ENCODE results near the gene DPH2. TPM values are rescaled to one million over a fixed set of nuclear protein-coding genes. Genes with fewer than 3 reads are reported as not detected.

The DPH2 gene
- total and polyA plus RNA-seq, 4 donors, result 14.3 to 27.4 (median 19.2) TPM

DNA sequence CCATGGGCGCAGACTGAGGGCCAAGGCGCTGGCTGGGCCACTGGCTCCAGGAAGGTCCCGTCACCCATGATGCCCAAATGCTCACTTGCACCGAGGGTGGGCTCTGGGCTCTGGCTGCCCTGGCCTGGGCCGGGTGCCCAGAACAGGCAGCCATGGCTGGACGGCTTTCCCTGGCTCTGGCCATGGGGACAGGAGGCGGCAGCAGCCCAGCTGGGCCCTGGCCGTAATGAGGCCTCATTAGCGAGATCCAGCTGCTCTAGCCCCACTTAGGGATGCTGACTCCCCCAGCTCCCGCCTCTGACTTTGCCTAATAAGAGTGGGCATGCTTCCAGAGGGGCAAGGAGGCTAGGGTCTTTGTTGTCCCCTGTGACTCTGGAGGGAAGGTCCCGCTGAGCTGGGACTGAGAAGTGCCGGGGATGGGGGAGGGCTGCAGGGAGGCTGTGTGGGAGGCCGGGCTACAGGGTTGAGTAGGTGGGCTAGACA is 49.7 kb downstream of the DPH2 start:
- peaks cover 75% of the 10 kb centered on the region for H3K4me1 ChIP-seq (ENCODE audit: control insufficient read depth, insufficient read depth, low read length)
- DNase-seq (ENCODE audit: low read depth in 4 of 6, low spot score in 6 of 6), result peak in 2 of 6 donors; percentile 68 to 79
- no peaks in the 10 kb centered on the region for H3K27me3 ChIP-seq (ENCODE audit: control insufficient read depth, insufficient read depth, low read length)
- H3K36me3 ChIP-seq (ENCODE audit: control insufficient read depth, insufficient read depth, low read length), result peaks cover 66% of the 10 kb centered on the region
- no peaks in the 10 kb centered on the region for H3K9me3 ChIP-seq (ENCODE audit: control insufficient read depth, insufficient read depth, low read length)
- no peak overlapping the region for H3K4me3 ChIP-seq (ENCODE audit: low read depth, low read length)
- 39% methylated on average over 13 of the region's 13 CpGs for WGBS (ENCODE audit: insufficient coverage)
- H3K27ac ChIP-seq (ENCODE audit: low read depth, low read length), result peak overlapping the region; percentile 45

DNA sequence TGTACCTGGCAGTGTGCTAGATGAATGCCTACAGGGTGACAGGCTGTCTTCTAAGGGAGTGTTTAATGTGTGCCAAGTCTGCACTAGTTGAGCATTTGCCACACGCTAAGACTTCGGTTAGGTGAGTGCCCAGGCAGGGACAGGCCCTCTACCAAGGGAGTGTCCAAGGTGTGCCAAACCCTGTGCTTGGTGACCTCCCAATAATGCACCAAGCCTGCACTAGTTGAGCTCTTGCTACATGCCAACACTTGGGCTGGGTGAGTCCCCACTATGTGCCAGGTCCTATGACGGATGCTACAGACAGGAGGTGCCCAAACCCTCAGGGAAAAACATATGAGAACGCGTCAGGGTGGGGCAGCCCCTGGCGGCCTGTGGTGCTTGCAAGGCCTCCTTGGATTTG is 50.7 kb downstream of the DPH2 start:
- Histone ChIP-seq H3K27ac (ENCODE audit: low read depth, low read length) (peak overlapping the region; percentile 45), H3K27me3 (ENCODE audit: control insufficient read depth, insufficient read depth, low read length) (no peaks in the 10 kb centered on the region), H3K4me1 (ENCODE audit: control insufficient read depth, insufficient read depth, low read length) (peaks cover 69% of the 10 kb centered on the region), H3K36me3 (ENCODE audit: control insufficient read depth, insufficient read depth, low read length) (peaks cover 72% of the 10 kb centered on the region), H3K9me3 (ENCODE audit: control insufficient read depth, insufficient read depth, low read length) (no peaks in the 10 kb centered on the region), H3K4me3 (ENCODE audit: low read depth, low read length) (no peak overlapping the region)
- WGBS (ENCODE audit: insufficient coverage), result 70% methylated on average over 6 of the region's 6 CpGs
- no peak for DNase-seq (ENCODE audit: low read depth in 4 of 6, low spot score in 6 of 6)

DNA sequence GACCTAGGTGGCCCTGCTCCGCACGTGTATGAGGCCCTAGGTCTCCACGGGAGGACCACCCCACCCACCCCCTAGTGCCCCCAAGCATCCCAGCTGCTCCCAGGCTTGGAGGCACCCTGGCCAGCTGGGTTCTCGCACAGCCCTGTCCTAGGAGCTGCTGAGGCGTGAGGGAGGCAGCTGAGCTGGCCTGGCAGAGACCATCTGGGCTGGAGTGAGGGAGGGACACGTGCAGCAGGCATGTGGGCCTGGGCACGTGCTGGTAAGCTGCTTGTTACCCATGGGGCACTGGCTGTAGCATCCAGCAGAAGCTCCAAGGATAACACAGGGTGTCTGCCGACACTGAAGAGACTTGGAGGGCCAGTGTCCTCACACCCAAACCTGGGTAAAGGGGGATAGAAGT is 51.3 kb downstream of the DPH2 start:
- WGBS (ENCODE audit: insufficient coverage), result 75% methylated on average over 8 of the region's 8 CpGs
- H3K36me3 ChIP-seq (ENCODE audit: control insufficient read depth, insufficient read depth, low read length), result peaks cover 71% of the 10 kb centered on the region
- H3K9me3 ChIP-seq (ENCODE audit: control insufficient read depth, insufficient read depth, low read length), result no peaks in the 10 kb centered on the region
- H3K4me3 ChIP-seq (ENCODE audit: low read depth, low read length), result no peak overlapping the region
- DNase-seq (ENCODE audit: low read depth in 4 of 6, low spot score in 6 of 6), result no peak
- H3K27me3 ChIP-seq (ENCODE audit: control insufficient read depth, insufficient read depth, low read length), result no peaks in the 10 kb centered on the region
- no peak overlapping the region for H3K27ac ChIP-seq (ENCODE audit: low read depth, low read length)
- peaks cover 62% of the 10 kb centered on the region for H3K4me1 ChIP-seq (ENCODE audit: control insufficient read depth, insufficient read depth, low read length)

GRCh38 chr1:44021581-44022321 is 51.9 kb downstream of the DPH2 start:
- peaks cover 56% of the 10 kb centered on the region for H3K4me1 ChIP-seq (ENCODE audit: control insufficient read depth, insufficient read depth, low read length)
- whole genome bisulfite sequencing (ENCODE audit: insufficient coverage), result 85% methylated on average over 10 of the region's 10 CpGs
- no peak for DNase-seq (ENCODE audit: low read depth in 4 of 6, low spot score in 6 of 6)
- H3K4me3 ChIP-seq (ENCODE audit: low read depth, low read length), result no peak overlapping the region
- no peaks in the 10 kb centered on the region for H3K9me3 ChIP-seq (ENCODE audit: control insufficient read depth, insufficient read depth, low read length)
- H3K27me3 ChIP-seq (ENCODE audit: control insufficient read depth, insufficient read depth, low read length), result no peaks in the 10 kb centered on the region
- H3K27ac ChIP-seq (ENCODE audit: low read depth, low read length), result no peak overlapping the region
- H3K36me3 ChIP-seq (ENCODE audit: control insufficient read depth, insufficient read depth, low read length), result peaks cover 71% of the 10 kb centered on the region

Other genes starting within 250 kb of the DPH2 start
- under 1 TPM in 1 of 2 donors, not detected in 1; 0.61 TPM for gene ARTN, start 36.2 kb upstream of the DPH2 start, total RNA-seq
- gene ARTN, start 36.2 kb upstream of the DPH2 start, polyA plus RNA-seq (ENCODE audit: insufficient read length in 2 of 2), result 1 to 10 TPM; 1.9 to 3.2 TPM
- gene IPO13, start 23.1 kb upstream of the DPH2 start, total RNA-seq, result 10 to 100 TPM; 22.6 to 37.1 TPM
- 10 to 100 TPM; 68.6 to 73.2 TPM for gene IPO13, start 23.1 kb upstream of the DPH2 start, polyA plus RNA-seq (ENCODE audit: insufficient read length in 2 of 2)
- 100 to 1,000 TPM; 170 to 173 TPM for gene ATP6V0B, start 5.0 kb downstream of the DPH2 start, total RNA-seq
- gene ATP6V0B, start 5.0 kb downstream of the DPH2 start, polyA plus RNA-seq (ENCODE audit: insufficient read length in 2 of 2), result 100 to 1,000 TPM; 223 to 264 TPM
- gene B4GALT2, start 9.2 kb downstream of the DPH2 start, total RNA-seq, result 10 to 100 TPM; 34.8 to 85.7 TPM
- 100 to 1,000 TPM; 134 to 139 TPM for gene B4GALT2, start 9.2 kb downstream of the DPH2 start, polyA plus RNA-seq (ENCODE audit: insufficient read length in 2 of 2)
- 10 to 100 TPM in 1 of 2 donors, 1 to 10 TPM in 1; 5.4 to 12.4 TPM for gene CCDC24, start 21.6 kb downstream of the DPH2 start, total RNA-seq
- gene CCDC24, start 21.6 kb downstream of the DPH2 start, polyA plus RNA-seq (ENCODE audit: insufficient read length in 2 of 2), result 10 to 100 TPM; 18.2 to 25.6 TPM
- 10 to 100 TPM; 21.9 to 22.3 TPM for gene SLC6A9, start 61.5 kb downstream of the DPH2 start, total RNA-seq
- gene SLC6A9, start 61.5 kb downstream of the DPH2 start, polyA plus RNA-seq (ENCODE audit: insufficient read length in 2 of 2), result 100 to 1,000 TPM; 127 to 143 TPM
- under 1 TPM; 0.17 to 0.69 TPM for gene KLF17, start 148.8 kb downstream of the DPH2 start, total RNA-seq
- gene KLF17, start 148.8 kb downstream of the DPH2 start, polyA plus RNA-seq (ENCODE audit: insufficient read length in 2 of 2), result under 1 TPM; 0.22 to 0.36 TPM
- gene KLF18, start 171.6 kb downstream of the DPH2 start, total RNA-seq, result not detected
- not detected for gene KLF18, start 171.6 kb downstream of the DPH2 start, polyA plus RNA-seq (ENCODE audit: insufficient read length in 2 of 2)
- gene DMAP1, start 243.5 kb downstream of the DPH2 start, total RNA-seq, result 10 to 100 TPM; 22.8 to 27.2 TPM
- 10 to 100 TPM; 63.6 to 78.5 TPM for gene DMAP1, start 243.5 kb downstream of the DPH2 start, polyA plus RNA-seq (ENCODE audit: insufficient read length in 2 of 2)

Measured in spinal cord (tissue), 10 donors.